HG02798 (cell line): Measurements from ENCODE around the gene CD200R1.
A peak's percentile ranks its signal among the peaks of the same experiment; 100 is the strongest.
"Not testable (repeated sequence)": the region's sequence is repeated elsewhere in the genome, so short reads cannot be mapped to it uniquely, and the experiment has no call there.

ENCODE experiments used
- ATAC-seq: cut with Tn5 transposase; IDR thresholded peaks from one replicate; pipeline ENCODE4 v1.9.1; 2021; ENCODE audit warnings: mild to moderate bottlenecking; ENCODE audit not compliant: unreplicated experiment, poor library complexity

The CD200R1 gene

GRCh38 chr3:112976953-112977352 lies 2.0 kb upstream of the CD200R1 start:
- ATAC-seq: no peak

DNA sequence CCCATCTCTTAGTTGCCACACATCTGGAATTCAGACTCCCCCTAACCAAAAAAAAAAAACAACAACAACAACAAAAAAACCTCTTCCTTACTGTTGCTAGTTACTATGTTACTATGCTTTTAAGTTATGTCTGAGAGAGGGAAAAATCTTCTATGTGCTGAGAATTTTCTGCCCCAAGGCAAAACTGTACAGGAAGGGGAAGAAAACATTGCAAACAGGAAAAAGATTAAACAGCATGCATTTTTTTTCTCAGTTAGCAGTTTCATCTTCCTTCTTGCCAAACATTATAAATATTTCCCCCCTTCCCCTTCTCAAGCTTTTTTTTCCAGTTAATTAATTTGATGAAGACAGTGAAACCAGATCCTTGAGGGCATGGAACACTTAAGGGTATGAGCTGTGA lies 1.1 kb upstream of the CD200R1 start:
- ATAC-seq: no peak

- peak; percentile 35 for ATAC-seq
These were observed 755 bp downstream of the CD200R1 start for GRCh38 chr3:112974178-112974517.

DNA sequence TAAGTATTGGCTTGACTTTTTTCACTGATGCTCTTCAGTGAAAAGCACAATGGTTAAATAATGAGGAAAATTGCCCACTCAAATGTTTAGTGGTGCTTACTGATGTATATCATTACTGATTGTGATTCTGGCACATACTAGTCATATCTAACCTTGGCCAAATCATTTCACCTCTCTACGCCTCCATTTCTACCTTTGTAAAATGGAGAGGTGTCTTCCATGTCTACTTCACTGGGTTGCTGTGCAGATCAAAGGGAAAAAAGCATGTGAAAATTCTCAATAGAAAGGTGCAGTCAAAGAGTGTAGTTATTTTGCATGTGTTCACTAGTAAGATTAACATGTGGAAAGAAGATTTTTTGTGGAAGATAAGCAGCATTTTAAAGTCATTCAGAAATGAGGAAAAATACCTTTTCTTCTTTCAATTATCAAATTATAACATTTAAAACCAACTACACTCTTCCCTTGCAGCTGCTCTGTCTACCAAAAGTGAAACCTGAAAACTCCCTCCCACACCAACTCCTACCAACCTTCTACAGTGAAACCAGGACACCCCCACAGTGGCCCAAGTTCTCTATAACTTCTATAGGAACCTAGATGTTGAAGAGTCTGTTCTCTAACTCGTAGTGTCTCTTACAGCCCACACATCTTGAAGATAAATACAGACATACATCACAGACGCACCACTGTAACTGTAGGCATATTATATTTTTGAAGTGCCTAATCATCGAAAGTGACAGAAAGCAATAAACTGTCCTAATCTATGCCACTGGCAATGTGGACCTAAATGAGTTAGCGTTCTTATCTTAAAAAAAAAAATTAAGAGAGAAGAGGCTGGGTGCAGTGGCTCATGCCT lies 1.4 kb downstream of the CD200R1 start:
- peak; percentile 88 for ATAC-seq

- no peak for ATAC-seq
These were observed 2.7 kb downstream of the CD200R1 start for GRCh38 chr3:112972158-112972557.

- ATAC-seq: no peak
These were observed 7.1 kb downstream of the CD200R1 start for GRCh38 chr3:112967828-112968227.

DNA sequence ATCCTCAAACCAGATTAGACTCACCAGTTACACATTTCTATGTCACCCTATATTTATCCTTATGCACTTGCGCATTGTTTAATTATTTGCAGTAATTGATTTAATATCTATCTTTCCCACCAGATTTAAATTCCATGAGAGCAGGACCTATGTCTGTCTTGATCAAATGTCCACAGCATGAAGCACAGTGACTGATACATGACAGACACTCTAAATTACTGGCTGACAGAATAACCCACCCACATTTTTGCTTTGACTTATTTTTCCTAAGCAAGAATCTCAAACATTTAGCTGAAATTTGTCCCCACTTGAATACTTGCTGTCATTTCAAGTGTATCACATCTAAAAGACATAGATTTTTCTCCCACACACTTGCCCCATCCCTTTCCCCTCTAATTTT lies 7.5 kb downstream of the CD200R1 start:
- ATAC-seq: no peak

DNA sequence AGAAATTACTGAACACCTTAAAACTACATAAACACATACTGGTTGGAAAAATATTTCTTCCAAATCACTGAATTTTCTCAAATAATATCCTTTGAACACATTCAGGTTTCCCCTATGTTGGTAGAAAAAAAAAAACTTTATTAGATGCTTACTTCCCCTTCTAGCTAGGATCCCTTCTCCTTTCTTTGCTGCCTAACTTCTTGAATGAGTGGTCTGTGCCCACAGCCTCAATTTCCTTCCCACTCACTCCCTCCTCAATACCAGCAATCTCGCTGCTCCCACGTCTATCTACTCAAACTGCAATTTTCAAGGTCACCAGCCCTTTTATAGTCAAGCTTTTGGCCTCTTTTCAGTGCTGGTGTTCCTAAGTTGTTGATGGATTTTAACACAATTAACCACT lies 8.3 kb downstream of the CD200R1 start:
- no peak for ATAC-seq

DNA sequence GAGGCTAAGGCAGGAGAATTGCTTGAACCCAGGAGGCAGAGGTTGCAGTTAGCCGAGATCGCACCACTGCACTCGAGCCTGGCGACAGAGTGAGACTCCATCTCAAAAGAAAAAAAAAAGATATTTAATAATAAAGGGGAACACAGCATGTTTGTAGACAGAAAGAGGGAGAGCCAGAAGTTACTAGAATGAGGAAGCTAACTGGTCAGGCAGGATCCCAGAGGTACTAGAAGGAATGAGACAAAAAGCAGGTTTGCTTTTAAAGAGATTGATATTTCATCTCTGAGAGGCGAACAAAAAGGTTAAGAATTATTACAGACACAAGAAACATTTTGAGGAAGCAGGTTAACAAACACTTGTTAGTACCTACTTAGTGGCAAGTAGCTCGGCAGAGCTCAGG lies 9.2 kb downstream of the CD200R1 start:
- no peak for ATAC-seq

- ATAC-seq: no peak
These were observed 11.2 kb downstream of the CD200R1 start for GRCh38 chr3:112963683-112964082.

DNA sequence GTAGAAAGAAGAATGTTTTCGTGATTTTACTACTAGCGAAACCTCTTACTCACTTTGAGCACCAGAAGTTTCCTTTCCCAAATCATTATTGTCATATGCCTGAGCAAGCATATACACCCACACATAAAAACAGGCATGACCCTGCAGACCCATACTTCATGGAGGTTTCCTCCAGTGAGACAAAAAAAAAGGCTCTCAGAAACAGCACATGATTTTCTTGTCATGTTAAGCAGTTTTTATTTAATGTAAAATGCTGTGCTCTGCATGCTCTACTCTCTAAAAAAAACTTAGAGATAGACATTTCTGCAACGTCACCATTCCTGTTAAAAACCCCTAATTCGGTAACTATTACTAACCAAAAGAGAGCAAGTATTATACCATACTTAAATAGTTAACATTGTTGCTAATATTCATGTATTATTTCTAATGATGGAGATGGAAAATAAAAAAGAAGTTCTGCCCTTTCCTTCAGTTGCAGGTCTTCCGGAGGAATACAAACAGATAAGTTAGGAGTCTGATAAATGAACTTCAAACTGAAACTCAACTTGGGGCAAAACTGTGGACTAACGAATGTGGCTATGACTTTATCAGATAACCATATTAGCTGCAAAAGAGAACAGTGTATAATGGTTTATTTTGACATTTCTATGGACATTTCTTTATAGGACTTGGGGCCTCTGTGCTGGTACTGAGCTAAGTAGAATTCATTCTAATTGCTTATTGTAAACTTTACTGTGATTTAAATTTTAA lies 15.9 kb downstream of the CD200R1 start:
- ATAC-seq: peak; percentile 80

GRCh38 chr3:112956351-112956750 lies 18.6 kb downstream of the CD200R1 start:
- no peak for ATAC-seq

GRCh38 chr3:112948346-112948838 lies 26.5 kb downstream of the CD200R1 start:
- ATAC-seq: no peak

DNA sequence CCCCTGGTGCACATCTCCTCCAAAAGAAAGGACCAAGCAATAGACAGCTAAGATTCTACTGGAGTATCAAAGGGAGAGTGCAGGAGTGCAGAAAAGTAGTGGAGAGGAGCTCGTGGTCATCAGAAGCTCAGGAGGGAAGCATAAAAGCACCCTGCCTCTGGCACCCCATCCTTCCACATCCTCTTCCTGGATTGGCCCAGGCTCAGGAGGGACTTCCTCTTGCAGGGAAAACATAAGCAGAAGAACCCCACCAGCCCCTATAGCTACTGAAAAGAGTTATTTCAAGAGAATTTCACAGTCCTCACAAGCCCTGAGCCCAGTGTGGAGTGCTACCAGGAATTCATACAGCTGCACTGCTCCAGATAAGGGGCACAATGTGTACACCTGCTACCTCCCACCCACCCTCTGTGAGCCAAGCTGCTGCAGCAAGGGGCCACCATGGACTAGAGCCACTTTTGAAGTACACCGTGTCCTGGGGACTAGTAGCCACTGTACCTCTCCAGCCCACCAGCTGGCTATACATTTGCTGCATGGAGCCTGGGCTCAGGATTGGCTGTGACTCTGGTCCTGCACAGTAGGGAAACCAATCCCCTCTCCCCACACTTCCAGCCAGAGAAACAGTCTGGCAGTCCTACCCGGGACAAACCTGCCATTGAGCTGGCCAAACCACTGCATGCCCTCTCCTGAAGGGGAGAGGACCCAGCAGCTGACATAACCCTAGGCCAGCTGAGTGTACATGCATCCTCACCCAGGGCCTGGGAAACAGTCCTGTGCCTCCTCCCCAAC lies 43.0 kb downstream of the CD200R1 start:
- no peak for ATAC-seq

GRCh38 chr3:112930771-112931170 lies 44.1 kb downstream of the CD200R1 start:
- ATAC-seq: no peak

DNA sequence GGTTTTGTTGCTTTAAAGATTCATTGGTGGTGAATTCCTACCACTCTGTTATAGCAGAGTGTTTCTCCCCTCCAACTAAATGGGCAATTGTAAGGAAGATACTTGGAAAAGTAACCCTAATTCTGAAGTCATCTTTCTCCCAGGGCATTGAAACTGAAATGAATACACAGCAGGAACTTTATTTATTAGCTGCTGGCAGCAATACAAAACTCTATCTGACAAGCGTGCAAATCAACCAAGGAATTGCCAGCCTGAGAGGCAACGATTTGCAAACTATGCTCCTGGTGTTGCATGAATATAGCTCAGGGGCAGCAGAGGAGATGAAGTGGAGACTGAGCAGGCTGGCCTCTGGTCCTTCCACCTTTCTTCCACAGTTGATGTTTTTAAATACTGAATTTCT lies 48.9 kb downstream of the CD200R1 start:
- ATAC-seq: no peak

DNA sequence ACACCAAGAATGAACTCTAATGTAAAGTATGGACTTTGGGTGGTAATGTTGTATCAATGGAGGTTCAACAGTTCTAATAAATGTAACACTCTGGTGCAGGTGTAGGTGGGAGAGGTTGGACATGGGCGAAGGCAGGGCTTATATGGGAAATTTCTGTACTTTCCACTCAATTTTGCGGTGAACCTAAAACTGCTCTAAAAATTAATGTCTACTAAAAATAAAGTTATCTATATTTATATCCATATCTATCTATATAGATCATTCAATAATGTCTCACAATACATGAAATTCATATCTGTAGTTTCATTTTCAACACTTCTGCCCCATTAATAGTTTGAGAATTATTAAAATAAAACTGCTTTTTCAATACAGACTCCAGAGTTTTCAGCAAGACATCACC lies 49.3 kb downstream of the CD200R1 start:
- no peak for ATAC-seq

DNA sequence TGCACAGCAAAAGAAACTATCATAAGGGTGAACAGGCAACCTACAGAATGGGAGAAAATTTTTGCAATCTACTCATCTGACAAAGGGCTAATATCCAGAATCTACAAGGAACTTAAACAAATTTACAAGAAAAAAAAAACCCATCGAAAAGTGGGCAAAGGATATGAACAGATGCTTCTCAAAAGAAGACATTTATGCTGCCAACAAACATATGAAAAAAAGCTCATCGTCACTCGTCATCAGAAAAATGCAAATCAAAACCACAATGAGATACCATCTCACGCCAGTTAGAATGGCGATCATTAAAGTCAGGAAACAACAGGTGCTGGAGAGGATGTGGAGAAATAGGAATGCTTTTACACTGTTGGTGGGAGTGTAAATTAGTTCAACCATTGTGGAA lies 55.4 kb downstream of the CD200R1 start:
- not testable (repeated sequence) for ATAC-seq

DNA sequence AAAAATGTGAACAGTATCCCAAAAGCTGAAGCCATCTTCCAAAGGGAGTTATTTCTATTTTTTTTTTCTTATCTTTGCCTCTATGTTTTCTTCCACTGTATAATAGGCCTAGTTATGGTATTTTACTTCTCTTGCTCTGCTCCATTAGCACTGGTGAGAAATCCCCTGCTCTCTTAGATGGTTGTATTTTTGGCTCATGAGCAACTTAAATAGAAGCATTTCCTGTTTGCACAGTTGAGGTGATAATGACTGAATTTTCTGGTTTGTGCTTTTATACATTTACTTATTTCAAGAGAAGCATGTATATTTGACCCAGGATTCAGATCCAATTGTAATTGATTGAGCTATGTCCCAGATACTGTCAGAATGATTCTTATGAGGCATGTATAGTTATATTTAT lies 66.7 kb downstream of the CD200R1 start:
- ATAC-seq: peak; percentile 98

- no peak for ATAC-seq
These were observed 70.1 kb downstream of the CD200R1 start for GRCh38 chr3:112904786-112905185.

DNA sequence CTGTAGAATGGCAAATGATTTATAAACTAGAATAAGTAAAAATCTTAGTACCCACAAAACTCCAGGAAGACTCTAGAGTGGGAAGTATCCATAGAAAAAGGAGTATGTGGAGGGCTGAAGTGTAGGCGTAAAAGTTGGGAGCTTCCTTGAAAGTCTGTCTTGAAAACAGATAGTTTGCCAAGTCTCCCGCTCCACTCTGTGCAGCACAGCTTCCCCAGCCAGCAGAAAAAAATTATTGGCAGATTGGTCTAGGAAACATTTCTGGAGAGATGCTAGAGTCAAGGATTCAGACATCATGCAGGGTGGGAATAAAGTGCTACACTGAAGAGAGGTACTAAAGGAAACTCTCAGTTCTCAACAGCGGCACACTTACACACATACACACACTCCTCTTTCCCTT lies 74.8 kb downstream of the CD200R1 start:
- no peak for ATAC-seq
